SIG-M5 treated with dmso at 0.1 percent for 504 hours (cell line): ENCODE measurements around the gene SERPIND1.

Experiments
- DNase-seq: peaks from one replicate; lab custom pipeline; 2025; ENCODE audit not compliant: unreplicated experiment; lab: John Stamatoyannopoulos, UW

Gene SERPIND1

GRCh38 chr22:20771918-20772625 lies 1.8 kb upstream of the SERPIND1 start:
- DNase-seq = no peak

DNA sequence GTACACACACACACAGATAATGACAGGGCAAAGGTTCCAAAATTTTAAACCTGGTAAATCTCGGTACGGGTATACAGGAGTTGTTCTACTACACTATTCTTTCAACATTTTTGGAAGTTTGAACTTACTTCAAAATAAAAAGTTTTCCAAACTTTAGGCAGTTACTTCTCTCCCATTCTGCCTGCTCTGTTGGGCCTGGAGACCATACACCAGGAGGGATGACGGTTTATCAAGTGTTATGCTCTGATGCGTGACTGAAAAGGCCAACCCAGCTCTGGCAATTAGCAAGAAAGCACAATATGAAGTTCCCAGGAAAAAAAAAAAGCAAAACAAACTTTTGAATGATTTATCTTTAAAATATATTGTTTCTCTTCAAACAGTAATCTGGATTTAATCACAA lies 969 bp downstream of the SERPIND1 start:
- no peak for DNase-seq

GRCh38 chr22:20775342-20775895 lies 1.5 kb downstream of the SERPIND1 start:
- DNase-seq = no peak

- no peak for DNase-seq
Observed at GRCh38 chr22:20776624-20777405, 2.9 kb downstream of the SERPIND1 start.

GRCh38 chr22:20777420-20778177 lies 3.7 kb downstream of the SERPIND1 start:
- DNase-seq = peak; percentile 76

DNA sequence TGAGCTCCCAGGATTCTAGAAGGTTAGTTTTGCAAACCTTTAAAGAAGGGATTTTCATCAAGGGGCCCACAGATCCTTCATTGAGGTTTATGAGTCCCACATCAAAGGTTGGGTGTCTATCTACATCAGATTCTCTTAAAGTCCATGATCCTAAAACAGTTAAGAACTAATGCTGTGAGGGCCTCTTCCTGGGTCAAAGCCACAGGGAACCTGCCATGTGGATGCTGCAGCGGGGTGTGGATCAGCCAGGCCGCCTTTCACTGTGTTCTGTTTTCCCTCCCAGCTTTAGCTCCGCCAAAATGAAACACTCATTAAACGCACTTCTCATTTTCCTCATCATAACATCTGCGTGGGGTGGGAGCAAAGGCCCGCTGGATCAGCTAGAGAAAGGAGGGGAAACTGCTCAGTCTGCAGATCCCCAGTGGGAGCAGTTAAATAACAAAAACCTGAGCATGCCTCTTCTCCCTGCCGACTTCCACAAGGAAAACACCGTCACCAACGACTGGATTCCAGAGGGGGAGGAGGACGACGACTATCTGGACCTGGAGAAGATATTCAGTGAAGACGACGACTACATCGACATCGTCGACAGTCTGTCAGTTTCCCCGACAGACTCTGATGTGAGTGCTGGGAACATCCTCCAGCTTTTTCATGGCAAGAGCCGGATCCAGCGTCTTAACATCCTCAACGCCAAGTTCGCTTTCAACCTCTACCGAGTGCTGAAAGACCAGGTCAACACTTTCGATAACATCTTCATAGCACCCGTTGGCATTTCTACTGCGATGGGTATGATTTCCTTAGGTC lies 5.3 kb downstream of the SERPIND1 start:
- DNase-seq = no peak

DNA sequence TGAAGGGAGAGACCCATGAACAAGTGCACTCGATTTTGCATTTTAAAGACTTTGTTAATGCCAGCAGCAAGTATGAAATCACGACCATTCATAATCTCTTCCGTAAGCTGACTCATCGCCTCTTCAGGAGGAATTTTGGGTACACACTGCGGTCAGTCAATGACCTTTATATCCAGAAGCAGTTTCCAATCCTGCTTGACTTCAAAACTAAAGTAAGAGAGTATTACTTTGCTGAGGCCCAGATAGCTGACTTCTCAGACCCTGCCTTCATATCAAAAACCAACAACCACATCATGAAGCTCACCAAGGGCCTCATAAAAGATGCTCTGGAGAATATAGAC lies 5.9 kb downstream of the SERPIND1 start:
- DNase-seq = no peak

- peak; percentile 32 for DNase-seq
Observed at GRCh38 chr22:20781272-20781990, 7.5 kb downstream of the SERPIND1 start.

DNA sequence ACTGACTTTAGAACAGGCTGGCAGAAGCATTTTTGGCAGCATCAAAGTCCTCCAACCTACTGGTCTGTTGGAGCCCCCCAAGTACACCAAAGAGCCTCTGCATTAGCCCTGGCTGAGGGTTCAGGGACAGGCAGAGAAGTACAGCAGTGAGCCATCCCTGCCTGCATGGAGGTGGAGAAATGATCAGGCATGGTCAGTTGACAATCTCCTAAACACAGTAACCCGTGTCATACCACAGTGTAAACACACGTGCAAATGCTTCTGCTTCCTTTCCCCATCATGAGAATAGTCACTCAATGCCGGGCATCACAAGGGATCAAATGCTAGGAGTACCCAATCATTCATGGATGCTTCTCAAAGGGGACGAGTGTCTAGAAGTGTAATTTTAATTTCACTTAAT lies 8.2 kb downstream of the SERPIND1 start:
- DNase-seq = no peak

DNA sequence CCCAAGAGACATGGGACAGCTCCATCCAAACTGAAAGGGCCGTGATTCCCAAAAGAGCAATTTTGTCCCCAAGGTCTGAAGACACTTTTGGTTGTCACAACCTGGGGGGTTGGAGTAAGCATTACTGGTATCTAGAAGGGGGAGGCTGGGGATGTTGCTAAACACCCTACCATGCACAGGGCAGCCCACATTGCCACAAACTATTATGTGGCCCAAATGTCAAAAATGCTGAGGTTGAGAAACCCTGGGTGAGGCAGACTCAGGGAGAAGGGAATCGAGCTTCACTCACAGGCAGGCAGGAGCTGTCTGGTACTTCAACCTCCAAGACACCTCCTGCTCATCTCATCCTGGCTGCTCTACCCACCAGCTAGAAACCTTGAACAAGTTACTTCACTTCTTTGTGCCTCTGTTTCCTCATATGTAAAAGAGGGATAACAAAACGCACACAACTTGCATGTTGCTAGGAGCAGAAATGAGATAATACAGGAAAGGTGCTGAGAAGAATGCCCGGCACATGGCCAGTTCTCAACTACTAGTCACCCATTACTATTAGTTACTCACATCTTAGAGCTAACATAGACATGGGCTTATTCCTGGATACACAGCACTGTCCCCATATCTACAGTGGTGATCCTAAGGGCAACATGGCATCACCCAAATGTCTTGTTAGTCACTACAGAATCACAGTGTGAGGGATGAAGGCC lies 8.8 kb downstream of the SERPIND1 start:
- no peak for DNase-seq

DNA sequence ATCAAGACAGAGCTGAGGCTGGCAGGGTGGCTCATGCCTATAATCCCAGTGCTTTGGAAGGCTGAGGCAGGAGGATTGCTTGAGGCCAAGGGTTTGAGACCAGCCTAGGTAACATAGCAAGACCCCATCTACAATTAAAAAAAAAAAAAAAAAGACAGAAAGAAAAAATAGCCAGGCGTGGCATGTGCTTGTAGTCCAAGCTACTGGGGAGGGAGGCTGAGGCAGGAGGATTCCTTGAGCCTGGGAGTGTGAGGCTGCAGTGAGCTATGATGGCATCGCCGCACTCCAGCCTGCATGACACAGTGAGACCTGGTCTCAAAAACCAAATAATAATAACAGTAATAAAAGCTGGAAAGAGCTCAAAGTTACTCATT lies 9.4 kb downstream of the SERPIND1 start:
- no peak for DNase-seq

- DNase-seq = peak; percentile 57
Observed at GRCh38 chr22:20783844-20784723, 10.2 kb downstream of the SERPIND1 start.

DNA sequence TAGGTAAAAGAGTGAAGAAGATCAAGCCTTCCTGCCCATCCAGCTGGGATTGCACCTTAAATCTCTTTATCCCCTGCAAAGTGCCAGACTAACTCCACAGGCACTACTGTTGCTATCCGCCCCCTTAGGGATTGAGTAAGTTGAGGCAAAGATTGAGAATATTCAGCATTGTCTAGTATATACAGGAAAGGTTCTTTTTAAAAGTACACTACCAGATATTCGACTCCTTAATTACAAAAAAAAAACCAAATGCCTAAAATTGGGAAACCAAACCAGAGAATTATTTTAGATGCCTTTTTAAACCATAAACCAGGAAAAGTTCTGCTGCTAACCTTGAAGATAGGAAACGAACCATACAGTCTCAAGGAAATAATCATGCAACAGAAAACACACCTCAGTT lies 11.5 kb downstream of the SERPIND1 start:
- no peak for DNase-seq

DNA sequence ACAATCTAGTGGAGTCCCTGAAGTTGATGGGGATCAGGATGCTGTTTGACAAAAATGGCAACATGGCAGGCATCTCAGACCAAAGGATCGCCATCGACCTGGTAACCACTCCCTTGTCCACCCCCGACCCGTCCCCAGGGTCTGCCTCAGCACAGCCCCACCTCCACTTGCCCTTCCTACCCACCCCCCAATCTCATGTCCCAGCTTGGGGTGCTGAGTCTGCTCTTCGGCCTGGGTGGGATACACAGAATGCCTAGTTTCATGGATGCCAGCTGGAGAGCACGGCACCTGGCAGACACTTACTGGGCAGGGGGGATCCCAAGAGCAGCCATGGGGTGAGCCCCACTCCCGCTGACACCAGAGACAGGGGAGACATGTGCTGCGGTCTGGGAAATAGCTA lies 12.1 kb downstream of the SERPIND1 start:
- no peak for DNase-seq

GRCh38 chr22:20786536-20786979 lies 12.6 kb downstream of the SERPIND1 start:
- DNase-seq = no peak

DNA sequence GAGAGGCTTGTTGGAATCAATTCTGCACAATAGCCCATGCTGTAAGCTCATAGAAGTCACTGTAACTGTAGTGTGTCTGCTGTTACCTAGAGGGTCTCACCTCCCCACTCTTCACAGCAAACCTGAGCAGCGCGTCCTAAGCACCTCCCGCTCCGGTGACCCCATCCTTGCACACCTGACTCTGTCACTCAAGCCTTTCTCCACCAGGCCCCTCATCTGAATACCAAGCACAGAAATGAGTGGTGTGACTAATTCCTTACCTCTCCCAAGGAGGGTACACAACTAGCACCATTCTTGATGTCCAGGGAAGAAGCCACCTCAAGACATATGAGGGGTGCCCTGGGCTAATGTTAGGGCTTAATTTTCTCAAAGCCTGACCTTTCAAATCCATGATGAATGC lies 13.3 kb downstream of the SERPIND1 start:
- DNase-seq = no peak

GRCh38 chr22:20787746-20788626 lies 14.1 kb downstream of the SERPIND1 start:
- DNase-seq = no peak
